Activated T-cell treated with anti-CD3 and anti-CD28 coated beads for 48 hours (primary cell): ENCODE results near the gene NKD1.

Experiments used
- DNase-seq: peaks from one replicate; pipeline ENCODE4 v3.0.0-alpha.2; 2020; ENCODE audit warnings: low read depth

The NKD1 gene

DNA sequence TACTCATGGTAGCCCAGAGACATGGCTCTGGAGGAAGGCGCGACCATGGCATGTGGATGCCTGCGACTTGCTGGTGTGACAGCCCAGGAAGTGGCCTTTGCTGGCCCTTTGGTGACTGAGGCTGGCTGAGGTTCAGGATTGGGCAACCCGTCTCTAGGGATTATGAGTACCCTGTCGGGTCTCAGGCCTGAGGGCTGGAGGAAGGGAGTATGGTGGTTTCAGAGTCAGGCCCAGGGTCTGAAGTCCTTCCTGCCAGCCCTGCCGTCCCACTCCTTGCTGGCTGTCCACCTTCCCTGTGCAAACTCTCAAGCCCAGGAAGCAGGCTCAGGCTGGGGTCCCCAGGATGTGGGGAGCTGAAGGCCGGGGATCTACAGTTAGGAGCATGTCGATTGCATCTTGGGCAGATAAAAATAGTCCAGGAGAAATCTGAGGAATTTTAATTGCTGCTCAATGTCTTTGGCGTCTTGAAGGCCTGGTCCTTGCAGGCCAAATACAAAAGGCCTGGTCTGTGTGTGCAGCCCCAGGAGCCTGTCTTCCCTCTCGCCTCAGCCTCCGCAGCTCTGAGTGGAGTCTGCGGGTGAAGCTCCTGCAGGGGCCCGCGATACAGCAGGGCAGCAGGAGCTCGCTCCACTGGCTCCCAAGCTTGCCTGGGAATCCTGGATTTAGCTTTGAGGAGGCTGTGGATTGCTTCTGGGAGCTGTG, 52.5 kb downstream of the NKD1 start:
- DNase-seq, result no peak

DNA sequence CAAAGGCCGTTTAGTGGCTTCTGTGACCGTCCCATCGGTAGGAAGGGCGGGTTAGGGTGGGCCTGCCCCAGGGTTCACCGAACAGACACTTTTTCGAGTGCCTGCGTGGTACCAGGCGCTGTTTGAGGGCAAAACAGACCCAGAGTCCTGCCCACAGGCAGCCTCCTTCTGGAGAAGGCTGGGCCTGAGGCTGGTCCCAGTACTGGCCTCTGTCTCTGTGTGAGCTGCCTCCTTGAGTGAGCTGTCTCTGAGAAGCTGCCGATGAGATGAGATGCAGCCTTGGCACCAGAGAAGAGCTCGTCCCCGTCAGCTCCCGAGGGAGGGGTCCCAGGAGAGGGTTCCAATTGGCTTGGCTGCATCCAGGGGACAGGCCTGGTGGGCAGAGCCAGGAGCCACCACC, 53.1 kb downstream of the NKD1 start:
- no peak for DNase-seq

DNA sequence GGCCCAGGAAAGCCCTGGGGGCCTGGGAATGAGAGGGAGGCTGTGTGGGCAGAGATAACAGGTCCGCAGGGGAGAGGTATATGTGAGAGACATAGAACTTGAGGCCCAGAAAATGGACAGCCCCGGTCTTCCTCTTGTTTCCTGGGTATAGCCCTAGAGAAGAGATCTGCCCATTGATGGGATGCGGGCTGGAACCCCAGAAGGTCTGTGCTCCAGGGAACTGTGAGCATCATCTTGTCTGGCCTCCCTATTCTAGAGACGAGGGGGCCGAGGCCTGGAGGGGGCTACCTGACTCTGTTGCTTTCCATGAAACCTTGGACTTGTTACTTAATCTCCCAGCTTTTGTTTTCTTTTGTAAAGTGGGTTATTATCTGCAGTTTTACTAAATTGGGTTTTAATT, 53.9 kb downstream of the NKD1 start:
- no peak for DNase-seq

DNA sequence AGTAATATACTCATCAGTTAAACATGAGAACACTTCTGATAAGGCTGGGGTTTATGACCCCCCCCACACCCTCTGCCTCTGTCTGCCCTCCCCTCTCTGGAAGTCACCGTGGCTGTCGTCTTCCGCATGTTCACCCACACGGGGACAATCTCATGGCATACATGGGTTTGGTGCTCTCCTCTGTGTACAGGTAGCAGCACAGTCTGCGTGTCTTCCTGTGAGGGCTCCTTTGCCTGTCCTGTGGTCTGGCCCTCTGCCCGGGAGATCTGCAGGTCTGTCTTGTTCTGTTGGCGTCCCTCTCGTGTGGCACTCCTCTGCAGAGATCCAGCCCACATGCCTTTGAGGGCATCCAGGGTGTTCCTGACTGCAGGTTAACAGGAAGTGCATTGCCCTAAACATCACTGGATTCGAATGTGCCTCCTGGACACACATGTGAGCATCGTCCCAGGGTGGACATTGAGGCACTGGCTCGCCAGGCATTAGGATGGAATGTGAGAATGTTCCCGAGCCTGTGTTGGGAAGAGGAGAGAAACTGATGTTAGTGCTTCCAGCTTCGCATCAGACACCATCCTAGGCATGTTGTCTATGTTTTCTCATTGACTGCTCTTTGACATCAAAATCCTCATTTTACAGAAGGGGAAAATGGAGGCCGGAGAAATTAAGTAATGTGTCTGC, 54.5 kb downstream of the NKD1 start:
- DNase-seq, result no peak

DNA sequence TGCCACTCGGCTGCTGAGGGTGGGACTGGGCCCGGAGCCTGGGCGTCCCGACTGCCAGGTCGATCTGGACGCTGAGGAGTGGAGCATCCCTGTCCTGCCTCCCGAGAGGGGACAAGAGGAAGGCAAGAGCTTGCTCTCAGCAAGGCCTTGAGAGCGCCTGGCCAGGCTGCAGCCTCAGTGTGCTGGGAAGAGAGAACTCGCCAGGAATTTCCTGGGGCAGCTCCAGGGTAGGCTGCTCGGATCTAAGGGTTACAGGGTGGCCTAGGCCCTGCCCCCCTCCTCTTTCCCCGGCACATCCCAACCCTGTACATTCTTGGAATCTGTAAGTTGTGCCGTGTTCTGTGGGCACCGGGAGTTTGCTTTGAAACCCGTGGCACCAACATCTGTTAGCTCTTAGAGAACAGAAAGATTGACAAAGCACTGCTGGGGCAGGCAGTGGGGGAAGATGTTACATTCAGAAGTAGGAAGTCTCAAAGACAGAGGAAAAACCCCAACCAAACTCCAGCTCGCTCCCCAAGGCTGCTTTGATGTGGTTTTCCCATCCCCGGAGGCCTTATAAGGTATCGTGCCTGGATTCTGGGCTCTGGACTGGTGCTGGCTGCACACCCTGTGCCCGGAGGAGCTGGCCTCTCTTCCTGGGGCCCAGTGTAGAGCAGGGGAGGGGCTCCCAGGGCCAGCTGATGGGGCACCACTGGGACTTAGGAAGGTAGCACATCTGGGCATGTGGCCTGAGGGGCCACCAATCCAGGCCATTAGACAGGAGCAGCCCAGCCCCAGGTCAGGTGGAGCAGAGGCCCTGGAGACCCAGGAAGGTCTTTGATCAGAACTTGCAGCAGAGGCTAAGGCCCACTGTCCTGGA, 55.2 kb downstream of the NKD1 start:
- DNase-seq, result no peak

DNA sequence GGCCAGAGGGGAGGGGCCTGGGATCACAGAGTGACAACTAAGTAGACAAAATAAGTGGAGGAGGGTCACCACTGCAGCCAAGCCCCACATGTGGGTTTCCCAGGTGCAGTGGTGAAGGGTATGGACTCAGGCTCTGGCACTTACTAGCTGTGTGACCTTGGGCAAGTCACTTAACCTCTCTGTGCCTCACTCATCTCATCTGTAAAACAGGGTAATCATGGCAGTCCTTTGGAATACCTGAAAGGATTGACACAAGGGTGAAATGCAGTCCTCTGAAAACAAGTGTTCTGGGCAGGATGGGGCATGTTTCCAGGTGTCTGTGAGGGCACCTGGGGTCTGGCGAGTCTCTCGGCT, 55.8 kb downstream of the NKD1 start:
- DNase-seq, result no peak

DNA sequence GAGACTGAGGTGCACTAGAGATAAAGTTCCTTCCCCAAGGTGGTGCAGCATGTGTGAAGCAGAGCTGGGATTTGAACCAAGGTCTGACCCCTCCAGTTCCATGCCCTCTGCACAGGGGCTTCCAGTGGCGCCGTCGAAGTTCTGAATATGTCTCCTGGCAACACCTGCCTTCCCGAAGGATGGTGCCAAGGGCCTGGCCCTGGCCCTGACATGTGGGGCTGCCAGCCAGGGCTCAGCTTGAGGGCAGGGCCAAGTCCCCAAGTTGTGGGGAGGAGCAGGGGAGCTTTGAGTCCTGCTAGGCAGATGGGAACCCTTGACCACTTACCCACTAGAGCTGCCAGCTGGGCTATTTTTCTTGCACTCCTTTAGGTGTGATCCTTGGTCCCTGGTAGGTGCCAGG, 56.4 kb downstream of the NKD1 start:
- no peak for DNase-seq

DNA sequence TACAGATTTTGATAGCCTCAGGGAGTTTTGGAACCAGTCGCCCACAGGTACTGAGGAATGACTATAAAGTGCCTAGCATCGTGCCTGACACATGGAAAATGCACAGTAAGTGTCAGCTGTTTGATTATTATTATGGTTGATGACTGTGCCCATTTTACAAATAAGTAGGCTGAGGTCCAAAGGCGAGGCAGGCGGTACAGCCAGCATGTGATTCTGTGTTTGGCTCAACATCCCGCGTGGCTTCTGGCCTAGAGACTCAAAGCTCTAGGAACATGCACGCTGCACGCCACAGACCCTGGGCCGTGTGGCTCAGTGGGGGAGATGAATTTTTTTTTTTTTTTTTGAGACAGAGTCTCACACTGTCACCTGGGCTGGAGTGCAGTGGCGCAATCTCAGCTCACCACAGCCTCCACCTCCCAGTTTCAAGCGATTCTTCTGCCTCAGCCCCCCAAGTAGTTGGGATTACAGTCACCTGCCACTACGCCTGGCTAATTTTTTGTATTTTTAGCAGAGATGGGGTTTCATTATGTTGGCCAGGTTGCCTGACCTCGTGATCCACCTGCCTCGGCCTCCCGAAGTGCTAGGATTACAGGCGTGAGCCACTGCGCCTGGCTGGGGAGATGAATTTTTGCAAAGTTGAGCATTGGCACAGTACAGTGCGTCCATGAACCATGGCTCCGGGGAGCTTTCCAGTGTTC, 57.7 kb downstream of the NKD1 start:
- DNase-seq, result no peak

DNA sequence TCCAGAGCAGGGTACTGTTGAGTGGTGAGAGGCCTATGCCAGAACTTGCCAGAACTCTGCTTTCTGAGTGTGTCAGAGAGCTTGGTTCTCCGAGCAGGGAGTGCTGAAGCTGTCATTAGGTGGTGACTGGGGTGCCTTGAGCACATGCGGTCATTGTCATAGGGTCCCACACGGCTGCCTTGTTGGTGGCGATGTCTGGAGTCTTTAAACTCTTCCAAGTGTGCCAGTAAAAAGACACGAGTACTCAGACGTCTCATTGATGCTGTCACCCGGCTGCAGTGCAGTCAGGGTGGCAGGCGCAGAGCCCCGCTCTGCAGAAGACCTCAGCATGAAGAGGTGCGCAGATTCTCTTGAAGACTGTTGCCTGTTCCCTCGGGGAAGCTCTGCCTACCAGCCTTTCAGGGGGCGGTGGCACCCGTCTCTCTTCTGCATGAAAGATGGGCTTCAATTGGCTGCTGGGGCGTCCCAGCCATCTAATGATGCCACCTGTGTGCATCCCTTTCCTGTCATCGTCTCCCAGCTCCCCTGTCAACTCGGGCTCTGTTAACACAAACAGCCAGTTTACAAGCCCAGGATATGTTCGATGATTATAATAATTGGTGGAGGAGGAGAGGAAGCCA, 58.3 kb downstream of the NKD1 start:
- DNase-seq, result no peak

DNA sequence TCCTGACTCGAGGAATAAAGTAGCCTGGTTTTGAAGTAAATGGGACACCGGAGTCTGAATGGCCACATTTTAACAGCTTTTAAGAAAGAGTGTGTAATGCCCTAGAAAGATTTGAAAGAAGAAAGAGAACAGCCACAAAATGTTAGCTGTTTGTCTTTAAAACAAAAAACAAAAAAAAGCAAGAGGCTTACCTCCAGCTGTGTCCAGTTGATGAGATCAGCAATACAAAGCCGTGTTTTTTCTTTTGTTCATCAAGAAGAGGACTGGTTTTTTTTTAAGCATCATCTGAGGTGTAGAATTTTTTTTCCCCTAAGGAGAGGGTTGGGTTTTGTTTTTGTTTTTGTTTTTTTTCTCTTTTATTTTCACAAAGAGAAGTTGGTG, 58.8 kb downstream of the NKD1 start:
- no peak for DNase-seq

DNA sequence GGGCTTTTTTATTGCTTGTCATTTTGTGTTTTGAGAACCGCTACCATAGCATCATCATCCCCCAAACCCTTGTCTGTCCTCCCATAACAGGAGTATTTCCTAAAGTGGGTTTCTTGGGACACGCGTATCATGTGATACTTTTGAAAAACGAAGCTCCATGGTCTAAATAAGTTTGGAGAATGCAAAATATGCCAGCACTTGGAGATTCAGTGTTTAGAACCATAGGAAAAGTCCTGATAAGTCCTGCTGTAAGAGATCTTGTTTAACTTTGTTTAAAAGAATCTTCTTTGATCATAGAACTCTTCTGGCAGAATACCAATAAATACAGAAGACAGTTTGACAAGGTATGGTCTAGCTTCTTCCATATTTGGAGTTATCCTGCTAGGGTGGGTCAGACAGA, 59.3 kb downstream of the NKD1 start:
- no peak for DNase-seq

DNA sequence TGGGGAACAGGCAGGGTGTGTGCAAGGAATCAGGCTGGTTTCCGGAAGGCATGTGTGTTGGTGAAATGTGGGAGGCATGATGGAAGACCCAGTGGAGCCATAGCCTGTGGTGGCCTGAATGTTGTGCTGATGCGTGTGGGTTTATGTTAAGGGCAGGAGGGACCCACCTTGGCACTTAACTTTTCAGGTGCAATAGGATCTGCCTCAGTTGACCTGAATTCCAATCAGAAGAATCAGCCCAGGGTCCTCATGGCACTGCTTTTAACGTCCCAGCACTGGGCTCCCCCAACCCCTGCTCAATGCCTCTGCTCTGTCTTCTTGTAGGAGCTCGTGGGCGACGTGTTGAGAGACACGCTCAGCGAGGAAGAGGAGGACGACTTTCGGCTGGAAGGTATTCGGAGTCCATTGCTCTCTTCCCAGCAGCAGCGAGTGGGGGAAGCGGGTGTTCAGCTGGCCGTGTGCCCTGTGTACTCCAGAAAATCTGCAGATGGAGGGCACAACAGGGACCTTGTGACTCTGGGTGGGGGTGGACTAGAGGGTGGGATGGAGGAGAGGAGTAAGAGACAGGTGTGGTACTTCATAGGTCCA, 59.9 kb downstream of the NKD1 start:
- DNase-seq, result no peak

DNA sequence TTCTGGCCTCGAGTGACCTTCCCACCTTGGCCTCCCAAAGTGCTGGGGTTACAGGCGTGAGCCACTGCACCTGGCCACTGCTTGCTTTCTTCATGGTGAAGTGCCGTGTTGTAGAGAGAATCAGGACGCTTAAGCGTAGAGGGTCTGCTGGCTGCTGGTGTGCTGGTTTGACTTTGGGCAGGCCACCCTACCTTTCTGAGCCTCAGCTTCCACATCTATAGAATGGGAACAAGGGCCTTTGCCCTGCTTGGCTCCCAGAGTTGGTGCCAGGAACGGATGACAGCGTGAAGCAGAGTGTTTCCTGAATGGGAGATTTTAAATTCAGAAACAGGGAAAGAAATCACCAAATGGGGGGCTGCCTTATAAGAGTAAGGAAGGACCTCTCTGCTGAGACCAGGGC, 60.9 kb downstream of the NKD1 start:
- no peak for DNase-seq

DNA sequence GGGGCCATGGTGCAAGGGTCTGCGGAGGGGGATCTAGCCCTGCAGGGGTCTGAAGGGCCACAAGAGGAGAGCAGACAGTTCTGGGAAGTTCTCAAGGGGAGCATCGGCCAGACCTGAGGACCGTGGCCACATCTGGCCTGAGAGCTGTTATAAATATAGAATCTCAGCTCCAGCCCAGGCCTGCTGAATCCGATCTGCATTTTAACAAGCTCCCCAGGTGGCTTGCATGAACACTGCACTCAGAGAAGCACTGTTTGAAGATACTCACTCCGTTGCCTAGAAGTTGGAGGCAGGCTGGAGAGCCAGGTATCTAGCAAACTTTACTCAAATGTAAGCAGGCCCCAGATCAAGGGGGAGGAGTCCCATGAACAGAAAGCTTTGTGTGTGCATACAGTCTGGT, 61.3 kb downstream of the NKD1 start:
- DNase-seq, result no peak

DNA sequence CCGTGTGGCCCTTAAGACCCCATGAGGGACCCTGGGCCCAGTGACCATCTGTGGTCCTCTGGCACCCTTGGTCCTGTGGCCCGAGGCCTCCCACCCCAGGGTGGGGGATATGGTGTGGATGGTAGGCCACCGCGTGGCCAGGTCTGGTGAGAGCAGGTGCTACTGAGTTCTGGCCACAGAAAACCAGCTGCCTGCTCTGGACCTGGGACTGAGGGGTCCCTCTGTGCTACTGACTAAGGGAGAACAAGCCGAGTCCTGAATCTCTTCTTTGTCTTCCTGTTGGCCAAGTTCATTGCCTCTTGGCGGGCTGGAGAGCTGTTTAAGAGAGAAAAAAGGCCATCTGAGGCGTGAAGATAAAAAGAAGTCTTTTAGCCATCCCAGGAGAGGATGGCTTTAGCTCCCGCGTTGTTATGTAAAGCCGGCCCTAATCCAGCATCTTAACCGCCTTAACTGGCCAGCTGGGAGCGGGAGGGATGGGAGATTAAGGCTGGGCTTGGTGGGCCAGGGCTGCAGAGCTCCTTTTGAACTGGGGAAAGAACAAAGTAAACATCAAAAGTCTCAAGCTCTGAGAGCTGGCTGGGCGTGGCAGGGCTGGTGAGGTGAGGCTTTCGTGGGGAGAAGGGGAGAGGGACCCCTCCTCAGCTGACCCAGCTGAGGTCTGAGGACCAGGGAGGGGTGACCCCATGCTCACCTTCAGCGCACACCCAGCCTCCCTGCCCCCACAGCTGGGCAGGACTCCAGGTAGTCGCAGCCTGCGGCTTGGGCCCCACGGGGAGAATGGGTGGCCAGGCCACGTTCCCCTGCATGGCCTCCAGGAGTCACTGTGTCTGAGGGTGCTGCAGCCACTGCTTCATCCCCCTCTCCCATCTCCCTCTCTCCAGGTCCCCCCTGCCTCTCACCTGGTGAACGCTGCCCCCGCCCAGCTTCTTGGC, 62.4 kb downstream of the NKD1 start:
- DNase-seq, result no peak

DNA sequence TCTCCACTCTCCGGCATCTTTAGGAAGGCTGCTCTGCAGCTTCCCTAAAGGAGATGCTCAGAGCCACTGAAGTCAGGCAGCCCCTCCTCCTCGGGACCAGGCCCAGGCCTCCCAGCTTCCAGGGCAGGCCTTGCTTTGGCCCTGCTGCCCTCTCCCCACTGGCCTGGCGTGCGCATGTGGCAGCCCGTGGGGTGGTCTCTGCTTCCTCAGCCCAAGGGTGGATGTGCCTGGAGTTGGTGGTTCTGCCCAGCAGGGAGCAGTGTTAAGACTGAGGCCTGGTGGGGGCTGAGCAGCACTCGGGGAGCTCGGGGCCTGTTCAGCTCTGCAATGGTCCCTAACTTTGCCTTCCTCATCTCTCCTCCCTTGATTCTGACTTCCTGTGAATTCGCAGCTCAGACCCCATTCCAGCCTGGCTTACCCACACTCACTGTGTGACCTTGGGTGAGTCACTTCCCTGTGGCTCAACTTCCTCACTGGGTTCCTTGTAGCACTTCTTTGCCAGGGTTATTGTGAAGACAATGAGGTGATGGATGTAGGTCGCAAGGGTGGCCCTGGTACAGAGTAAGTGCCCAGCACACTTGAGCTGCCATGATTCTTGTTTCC, 63.2 kb downstream of the NKD1 start:
- DNase-seq, result no peak

DNA sequence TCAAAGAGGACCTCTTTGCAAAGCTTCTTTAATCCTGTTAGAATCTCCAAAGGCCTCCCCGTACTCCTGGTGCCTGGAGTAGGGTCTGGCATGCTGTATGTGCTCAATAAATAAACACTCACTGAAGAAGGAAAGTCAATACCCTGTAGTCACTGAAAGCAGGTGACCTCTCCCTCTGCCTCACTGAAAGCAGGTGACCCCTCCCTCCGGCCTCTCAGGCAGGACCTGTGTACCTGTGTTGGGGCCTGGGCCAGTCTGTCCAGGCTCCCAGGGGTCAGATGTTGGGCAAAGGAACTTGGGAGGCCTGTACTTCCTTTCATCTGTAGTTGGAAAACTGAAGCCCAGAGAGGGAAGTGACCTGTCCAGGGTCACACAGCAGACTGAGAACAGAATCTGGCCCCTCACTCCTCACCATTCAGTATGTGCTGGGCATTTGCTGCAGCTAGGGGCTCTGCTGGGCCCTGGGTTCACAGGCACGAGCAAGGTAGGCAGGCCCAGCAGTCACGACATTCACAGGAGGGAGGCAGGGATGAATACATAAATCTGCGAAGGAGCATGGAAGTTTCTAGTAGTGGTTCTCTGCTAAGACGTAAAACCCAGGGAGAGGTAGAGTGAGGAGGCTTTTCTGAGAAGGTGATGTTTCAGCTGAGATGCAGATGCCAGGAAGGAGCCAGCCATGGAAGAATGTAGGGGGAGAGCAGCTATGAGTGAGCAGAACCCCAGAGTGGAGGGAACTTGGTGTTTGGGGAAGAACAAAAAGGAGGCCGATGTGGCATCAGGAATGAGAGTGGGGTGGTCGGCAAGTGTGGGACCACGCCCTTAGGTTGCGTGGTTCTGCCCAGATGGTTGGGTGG, 64.0 kb downstream of the NKD1 start:
- no peak for DNase-seq

DNA sequence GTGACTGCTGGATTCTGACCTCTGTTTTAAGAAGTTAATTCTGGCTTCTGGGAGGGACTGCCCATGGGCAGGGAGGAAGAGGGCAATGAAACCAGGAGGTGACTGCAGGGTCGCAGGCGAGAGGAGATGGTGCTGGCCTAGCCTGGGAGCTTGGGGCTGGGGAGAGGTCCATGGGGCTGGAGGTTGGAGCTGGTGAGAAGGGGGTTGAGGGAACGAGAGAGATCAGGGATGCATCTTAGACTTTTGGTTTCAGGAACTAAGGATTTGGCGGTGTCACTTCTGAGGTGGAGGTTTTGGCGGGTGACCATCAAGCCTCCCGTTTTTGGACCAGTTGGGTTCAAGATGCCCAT, 64.6 kb downstream of the NKD1 start:
- no peak for DNase-seq

DNA sequence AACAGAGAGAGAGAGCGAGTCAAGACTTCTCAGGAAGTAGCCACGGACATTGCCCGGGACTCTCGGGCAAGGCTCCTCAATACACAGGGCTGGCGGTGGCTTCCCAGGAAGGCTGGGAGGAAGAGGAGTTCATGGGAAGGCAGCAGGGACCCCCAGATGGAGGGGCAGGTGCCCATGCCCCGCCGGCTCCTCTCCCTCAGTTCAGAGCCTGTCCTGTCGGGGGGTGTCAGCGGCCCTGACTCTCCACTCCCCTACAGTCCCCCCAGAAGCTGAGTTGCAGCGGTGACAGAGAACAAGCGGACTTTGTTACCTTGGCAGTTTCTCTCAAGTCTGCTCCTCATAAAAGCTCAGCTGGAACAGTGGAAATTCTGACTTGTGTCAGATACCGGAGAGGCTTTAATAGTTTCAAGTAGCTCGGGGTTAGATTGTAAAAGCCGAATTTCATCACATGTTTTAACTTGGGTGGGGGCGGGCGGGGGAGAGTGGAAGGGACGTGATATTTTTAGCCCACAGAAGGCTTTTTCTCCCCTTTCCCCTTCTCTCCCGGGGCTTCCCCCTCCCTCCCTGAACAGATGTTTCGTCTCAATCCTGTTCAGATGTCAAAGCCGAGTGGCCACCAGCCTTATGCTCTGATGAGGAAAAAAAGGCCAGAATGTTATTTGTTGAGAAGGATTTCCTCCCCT, 65.2 kb downstream of the NKD1 start:
- no peak for DNase-seq
